ENCODE measurements around the gene ZNF253.
"Not testable (repeated sequence)": the region's sequence is repeated elsewhere in the genome, so short reads cannot be mapped to it uniquely, and the experiment has no call there.

Gene ZNF253

DNA sequence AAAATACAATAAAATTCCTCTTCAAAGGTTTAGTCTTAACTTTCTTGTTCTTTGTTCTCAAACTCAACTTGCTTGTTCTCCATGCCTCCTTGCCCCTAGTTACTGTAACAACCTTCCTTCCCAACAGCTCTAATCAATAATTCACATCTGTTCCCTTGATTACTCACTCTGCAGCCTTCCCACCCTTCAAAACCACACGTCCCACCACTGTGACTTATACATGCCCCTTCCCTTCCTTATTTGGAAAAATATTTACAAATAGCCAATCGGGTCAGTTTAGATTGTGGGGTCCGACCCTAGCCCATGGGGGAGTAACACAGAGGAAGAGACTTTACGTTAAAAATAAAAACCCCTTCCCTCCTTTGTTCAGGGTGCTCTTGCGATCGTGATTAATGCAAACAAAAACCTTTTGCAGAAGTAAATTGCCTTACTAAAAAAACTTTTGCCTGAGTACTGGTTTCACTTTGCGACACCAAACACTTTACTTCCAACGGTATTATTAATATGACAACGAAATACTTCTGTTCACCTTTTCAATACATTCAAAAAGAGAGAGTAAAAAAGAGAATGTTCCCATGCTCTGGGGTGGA lies 34.6 kb downstream of the ZNF253 start:
- DNase-seq (ENCODE audit: low read depth): no peak

GRCh38 chr19:19900729-19901444 lies 35.2 kb downstream of the ZNF253 start, which contains the start of gene ZNF93:
ZNF93 (plus strand) TSS chr19:19900946; CDS start chr19:19901089, 143 bp downstream.
- peak; percentile 87 for DNase-seq (ENCODE audit: low read depth)

DNA sequence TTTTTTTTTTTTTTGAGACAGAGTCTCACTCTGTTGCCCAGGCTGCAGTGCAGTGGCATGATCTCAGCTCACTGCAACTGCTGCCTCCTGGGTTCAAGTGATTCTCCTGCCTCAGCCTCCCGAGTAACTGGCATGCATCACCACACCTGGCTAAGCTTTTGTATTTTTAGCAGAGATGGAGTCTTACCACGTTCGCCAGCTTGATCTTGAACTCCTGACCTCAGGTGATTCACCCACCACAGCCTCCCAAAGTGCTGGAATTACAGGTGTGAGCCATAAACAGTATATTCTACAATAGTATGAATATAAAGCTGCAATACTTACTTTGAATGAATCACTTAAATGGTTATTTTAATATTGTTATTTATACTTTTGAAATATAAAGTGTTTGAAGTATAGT lies 41.9 kb downstream of the ZNF253 start:
- not testable (repeated sequence) for DNase-seq (ENCODE audit: low read depth)

DNA sequence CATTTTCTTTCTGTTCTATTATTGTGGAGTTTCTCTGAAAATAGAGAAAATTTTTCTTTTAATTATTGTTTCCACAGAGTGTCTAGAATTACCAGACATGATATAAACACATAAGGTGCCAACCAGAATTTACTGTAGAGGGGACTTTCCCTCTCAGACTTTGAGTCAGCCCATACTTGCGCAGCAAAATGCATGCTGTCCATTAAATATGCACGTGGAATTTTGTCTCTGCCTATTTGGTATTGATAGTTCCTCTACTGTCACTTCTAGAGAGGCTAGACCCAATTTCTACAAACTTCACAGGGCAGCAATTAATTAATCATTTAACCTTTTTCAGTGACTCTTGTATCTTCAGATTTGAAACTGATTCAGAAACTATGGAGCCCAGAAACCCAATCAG lies 44.0 kb downstream of the ZNF253 start:
- no peak for DNase-seq (ENCODE audit: low read depth)

DNA sequence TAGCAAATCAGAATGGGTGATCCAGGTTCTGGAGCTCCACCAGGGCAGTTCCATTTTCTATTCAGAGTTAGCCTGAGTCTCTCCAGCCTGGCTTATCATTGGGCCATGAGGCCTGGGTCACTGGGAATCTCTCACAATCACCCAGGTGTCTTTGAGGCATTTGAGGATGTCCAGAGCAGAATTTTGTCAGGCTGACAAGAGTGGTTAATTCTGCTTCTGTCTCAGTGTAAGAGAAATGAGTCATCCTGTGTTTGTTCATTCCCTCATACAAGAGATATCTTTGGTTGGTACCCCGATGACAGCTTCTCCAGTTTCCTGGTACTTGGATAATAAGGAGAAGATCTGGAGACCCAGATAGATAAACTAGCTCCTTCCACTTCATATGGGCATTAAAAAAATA lies 45.5 kb downstream of the ZNF253 start:
- no peak for DNase-seq (ENCODE audit: low read depth)

GRCh38 chr19:19914596-19914995 lies 48.9 kb downstream of the ZNF253 start:
- DNase-seq (ENCODE audit: low read depth): no peak

- peak; percentile 26 for DNase-seq (ENCODE audit: low read depth)
Measured at GRCh38 chr19:19930417-19930816, 64.7 kb downstream of the ZNF253 start.

DNA sequence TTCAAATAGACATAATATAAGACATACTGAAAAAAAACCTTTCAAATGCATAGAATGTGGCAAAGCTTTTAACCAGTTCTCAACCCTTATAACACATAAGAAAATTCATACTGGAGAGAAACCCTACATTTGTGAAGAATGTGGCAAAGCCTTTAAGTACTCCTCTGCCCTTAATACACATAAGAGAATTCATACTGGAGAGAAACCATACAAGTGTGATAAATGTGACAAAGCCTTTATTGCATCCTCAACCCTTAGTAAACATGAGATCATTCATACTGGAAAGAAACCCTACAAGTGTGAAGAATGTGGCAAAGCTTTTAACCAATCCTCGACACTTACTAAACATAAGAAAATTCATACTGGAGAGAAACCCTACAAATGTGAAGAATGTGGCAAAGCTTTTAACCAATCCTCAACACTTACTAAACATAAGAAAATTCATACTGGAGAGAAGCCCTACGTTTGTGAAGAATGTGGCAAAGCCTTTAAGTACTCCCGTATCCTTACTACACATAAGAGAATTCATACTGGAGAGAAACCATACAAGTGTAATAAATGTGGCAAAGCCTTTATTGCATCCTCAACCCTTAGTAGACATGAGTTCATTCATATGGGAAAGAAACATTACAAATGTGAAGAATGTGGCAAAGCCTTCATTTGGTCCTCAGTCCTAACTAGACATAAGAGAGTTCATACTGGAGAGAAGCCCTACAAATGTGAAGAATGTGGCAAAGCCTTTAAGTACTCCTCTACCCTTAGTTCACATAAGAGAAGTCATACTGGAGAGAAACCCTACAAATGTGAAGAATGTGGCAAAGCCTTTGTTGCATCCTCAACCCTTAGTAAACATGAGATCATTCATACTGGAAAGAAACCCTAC lies 68.0 kb downstream of the ZNF253 start:
- not testable (repeated sequence) for DNase-seq (ENCODE audit: low read depth)

GRCh38 chr19:19937403-19937802 lies 71.7 kb downstream of the ZNF253 start:
- DNase-seq (ENCODE audit: low read depth): no peak

DNA sequence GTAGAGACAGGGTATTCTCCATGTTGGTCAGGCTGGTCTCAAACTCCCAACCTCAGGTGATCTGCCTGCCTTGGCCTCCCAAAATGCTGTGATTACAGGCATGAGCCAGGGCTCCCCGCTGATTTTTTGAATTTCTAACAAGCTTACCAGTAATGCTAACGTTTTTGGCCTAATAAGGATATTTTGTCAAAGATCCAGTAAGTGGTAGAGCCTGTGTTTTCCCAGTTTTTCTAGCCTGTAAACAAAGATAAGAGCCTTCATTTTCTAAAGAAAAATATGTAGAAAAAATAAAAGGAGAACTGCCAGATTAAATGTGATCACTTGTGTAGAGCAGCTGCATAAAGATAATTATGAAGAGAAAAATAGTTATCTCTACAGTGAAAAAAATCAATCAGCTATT lies 72.8 kb downstream of the ZNF253 start:
- DNase-seq (ENCODE audit: low read depth): no peak

- no peak for DNase-seq (ENCODE audit: low read depth)
Measured at GRCh38 chr19:19943848-19944582, 78.3 kb downstream of the ZNF253 start.
